Astrocyte (in vitro differentiated cells and primary cell): ENCODE measurements around the gene LPO. TPM values are rescaled to one million over a fixed set of nuclear protein-coding genes. Genes with fewer than 3 reads are reported as not detected.

Experiments used
- DNase-seq: peaks from one replicate; pipeline ENCODE4 v3.0.0-alpha.2; 2010; ENCODE audit warnings: low read depth
- FAIRE-seq: peaks from 2 replicates; lab custom pipeline; 2011; peaks lifted over from hg19 to GRCh38; lab: Jason Lieb, UNC
- H2AFZ ChIP-seq: 2 replicates; pipeline ENCODE4 v1.6.0; 2012; ENCODE audit warnings: low read depth, low read length, inconsistent platforms
- H3K27ac ChIP-seq: 2 replicates; pipeline ENCODE4 v1.5.1; 2011; ENCODE audit warnings: low read depth, low read length, inconsistent platforms
- H3K27me3 ChIP-seq: 2 replicates; pipeline ENCODE4 v1.6.0; 2011; ENCODE audit warnings: low read length, inconsistent platforms; ENCODE audit not compliant: insufficient read depth
- H3K36me3 ChIP-seq: 2 replicates; pipeline ENCODE4 v1.5.1; 2011; ENCODE audit warnings: low read length, inconsistent platforms; ENCODE audit not compliant: insufficient read depth
- H3K4me1 ChIP-seq: 2 replicates; pipeline ENCODE4 v1.5.1; 2011; ENCODE audit warnings: low read length, inconsistent platforms; ENCODE audit not compliant: insufficient read depth
- H3K4me2 ChIP-seq: 2 replicates; pipeline ENCODE4 v1.6.0; 2012; ENCODE audit warnings: low read length, inconsistent platforms
- H3K4me3 ChIP-seq: 2 replicates; pipeline ENCODE4 v1.5.1; 2011; ENCODE audit warnings: low read depth, mild to moderate bottlenecking, low read length, inconsistent platforms; ENCODE audit not compliant: insufficient read depth
- H3K79me2 ChIP-seq: 2 replicates; pipeline ENCODE4 v1.6.0; 2012; ENCODE audit warnings: mild to moderate bottlenecking, low read length, inconsistent platforms; ENCODE audit not compliant: insufficient read depth
- H3K9ac ChIP-seq: 2 replicates; pipeline ENCODE4 v1.6.0; 2012; ENCODE audit warnings: mild to moderate bottlenecking, low read length, inconsistent platforms
- H3K9me3 ChIP-seq: 2 replicates; pipeline ENCODE4 v1.5.1; 2012; ENCODE audit warnings: low read depth, mild to moderate bottlenecking, low read length, inconsistent platforms; ENCODE audit not compliant: insufficient read depth
- H4K20me1 ChIP-seq: 2 replicates; pipeline ENCODE4 v1.6.0; 2012; ENCODE audit warnings: low read length, inconsistent platforms; ENCODE audit not compliant: insufficient read depth
- H3K27ac Mint-ChIP-seq: one replicate; pipeline ENCODE4 v1.8.0; 2021; ENCODE audit warnings: mild to moderate bottlenecking, mixed read lengths; ENCODE audit not compliant: unreplicated experiment
- H3K27me3 Mint-ChIP-seq: one replicate; pipeline ENCODE4 v1.8.0; 2021; ENCODE audit warnings: low read depth, mixed read lengths; ENCODE audit not compliant: unreplicated experiment
- H3K36me3 Mint-ChIP-seq: one replicate; pipeline ENCODE4 v1.8.0; 2021; ENCODE audit warnings: low read depth, mixed read lengths; ENCODE audit not compliant: unreplicated experiment
- H3K4me1 Mint-ChIP-seq: one replicate; pipeline ENCODE4 v1.8.0; 2021; ENCODE audit warnings: low read depth, mixed read lengths; ENCODE audit not compliant: unreplicated experiment
- H3K4me3 Mint-ChIP-seq: one replicate; pipeline ENCODE4 v1.8.0; 2021; ENCODE audit warnings: mild to moderate bottlenecking, moderate library complexity, mixed read lengths; ENCODE audit not compliant: unreplicated experiment
- H3K9me3 Mint-ChIP-seq: one replicate; pipeline ENCODE4 v1.8.0; 2021; ENCODE audit warnings: mild to moderate bottlenecking, mixed read lengths; ENCODE audit not compliant: unreplicated experiment
- EZH2 ChIP-seq: IDR thresholded peaks from 2 replicates; pipeline ENCODE4 v1.6.1; 2012; ENCODE audit warnings: mild to moderate bottlenecking, low read length, inconsistent platforms; ENCODE audit not compliant: insufficient read depth
- total RNA-seq: library from RNA; stranded (reverse); gene quantifications from 2 replicates; pipeline ENCODE4 v1.2.1, GENCODE V29; 2021
- TF ChIP-seq, protein P1 (sequence below): IDR thresholded peaks from 2 replicates; pipeline ENCODE4 v1.5.1; 2011; ENCODE audit warnings: low read depth, mild to moderate bottlenecking, inconsistent platforms, low read length, moderate library complexity; ENCODE audit not compliant: insufficient read depth

Gene LPO
- total RNA-seq, 1 donor from 2014 or later = not detected

DNA sequence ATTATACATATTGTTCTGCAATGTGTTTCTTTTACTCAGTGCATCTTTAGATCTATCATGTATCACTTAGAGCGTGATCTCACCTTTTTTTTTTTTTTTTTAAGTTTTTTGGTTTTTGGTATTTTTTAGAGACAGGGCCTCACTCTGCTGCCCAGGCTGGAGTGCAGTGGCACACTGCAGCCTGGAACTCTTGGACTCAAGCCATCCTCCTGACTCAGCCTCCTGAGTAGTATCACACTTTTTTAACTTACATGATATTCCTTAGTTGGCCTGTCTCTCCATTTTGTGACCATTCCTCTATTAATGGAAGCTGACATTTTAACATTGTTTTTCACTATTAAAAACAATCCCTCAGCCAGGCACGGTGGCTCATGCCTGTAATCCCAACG lies 47.0 kb downstream of the LPO start:
- H3K27ac ChIP-seq = no peak overlapping the region
- peaks cover 6% of the 10 kb centered on the region for H3K27me3 Mint-ChIP-seq
- H3K4me1 Mint-ChIP-seq = peaks cover 9% of the 10 kb centered on the region
- H3K36me3 ChIP-seq = no peaks in the 10 kb centered on the region
- no peak for DNase-seq
- no peak overlapping the region for H3K4me3 Mint-ChIP-seq
- H3K4me2 ChIP-seq = no peak overlapping the region
- TF ChIP-seq, protein P1, sequence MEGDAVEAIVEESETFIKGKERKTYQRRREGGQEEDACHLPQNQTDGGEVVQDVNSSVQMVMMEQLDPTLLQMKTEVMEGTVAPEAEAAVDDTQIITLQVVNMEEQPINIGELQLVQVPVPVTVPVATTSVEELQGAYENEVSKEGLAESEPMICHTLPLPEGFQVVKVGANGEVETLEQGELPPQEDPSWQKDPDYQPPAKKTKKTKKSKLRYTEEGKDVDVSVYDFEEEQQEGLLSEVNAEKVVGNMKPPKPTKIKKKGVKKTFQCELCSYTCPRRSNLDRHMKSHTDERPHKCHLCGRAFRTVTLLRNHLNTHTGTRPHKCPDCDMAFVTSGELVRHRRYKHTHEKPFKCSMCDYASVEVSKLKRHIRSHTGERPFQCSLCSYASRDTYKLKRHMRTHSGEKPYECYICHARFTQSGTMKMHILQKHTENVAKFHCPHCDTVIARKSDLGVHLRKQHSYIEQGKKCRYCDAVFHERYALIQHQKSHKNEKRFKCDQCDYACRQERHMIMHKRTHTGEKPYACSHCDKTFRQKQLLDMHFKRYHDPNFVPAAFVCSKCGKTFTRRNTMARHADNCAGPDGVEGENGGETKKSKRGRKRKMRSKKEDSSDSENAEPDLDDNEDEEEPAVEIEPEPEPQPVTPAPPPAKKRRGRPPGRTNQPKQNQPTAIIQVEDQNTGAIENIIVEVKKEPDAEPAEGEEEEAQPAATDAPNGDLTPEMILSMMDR = no peak
- no peak for TF ChIP-seq EZH2
- no peaks in the 10 kb centered on the region for H4K20me1 ChIP-seq
- peak overlapping the region; percentile 35 for H3K27ac Mint-ChIP-seq
- no peak overlapping the region for H3K4me3 ChIP-seq
- peaks cover 15% of the 10 kb centered on the region for H3K27me3 ChIP-seq
- no peaks in the 10 kb centered on the region for H3K79me2 ChIP-seq
- H3K9ac ChIP-seq = no peak overlapping the region
- no peaks in the 10 kb centered on the region for H3K36me3 Mint-ChIP-seq
- FAIRE-seq = no peak
- no peak overlapping the region for H2AFZ ChIP-seq
- no peaks in the 10 kb centered on the region for H3K9me3 Mint-ChIP-seq
- H3K4me1 ChIP-seq = no peaks in the 10 kb centered on the region
- H3K9me3 ChIP-seq = no peaks in the 10 kb centered on the region

DNA sequence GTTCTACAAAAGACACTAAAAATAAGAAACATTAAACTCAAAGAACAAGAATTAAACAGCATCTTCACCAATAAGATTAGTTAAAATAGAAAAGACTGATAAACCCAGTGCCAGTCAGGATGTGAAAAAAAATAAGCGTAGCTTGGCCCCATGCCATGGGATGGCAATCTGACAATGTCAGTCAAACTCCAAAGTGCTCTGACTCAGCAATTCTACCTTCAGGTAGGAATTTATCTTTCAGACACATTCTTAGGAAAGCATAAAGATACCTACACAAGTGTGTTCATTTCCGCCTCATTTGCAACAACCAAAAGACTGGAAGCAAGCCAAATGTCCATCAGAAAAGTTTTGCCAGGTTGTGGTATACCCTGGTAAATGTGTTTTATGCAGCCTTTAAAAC lies 51.5 kb downstream of the LPO start:
- Mint-ChIP-seq H3K9me3 (peaks cover 1% of the 10 kb centered on the region), H3K36me3 (no peaks in the 10 kb centered on the region), H3K27me3 (no peaks in the 10 kb centered on the region), H3K27ac (no peak overlapping the region), H3K4me1 (peaks cover 8% of the 10 kb centered on the region), H3K4me3 (no peak overlapping the region)
- no peaks in the 10 kb centered on the region for H3K79me2 ChIP-seq
- peaks cover 13% of the 10 kb centered on the region for H3K27me3 ChIP-seq
- no peak overlapping the region for H3K27ac ChIP-seq
- no peak for DNase-seq
- FAIRE-seq = no peak
- H4K20me1 ChIP-seq = no peaks in the 10 kb centered on the region
- no peak for TF ChIP-seq EZH2
- TF ChIP-seq, protein P1 = no peak
- no peaks in the 10 kb centered on the region for H3K9me3 ChIP-seq
- no peak overlapping the region for H3K4me3 ChIP-seq
- H2AFZ ChIP-seq = no peak overlapping the region
- H3K36me3 ChIP-seq = no peaks in the 10 kb centered on the region
- H3K4me2 ChIP-seq = no peak overlapping the region
- no peak overlapping the region for H3K9ac ChIP-seq
- H3K4me1 ChIP-seq = no peaks in the 10 kb centered on the region

DNA sequence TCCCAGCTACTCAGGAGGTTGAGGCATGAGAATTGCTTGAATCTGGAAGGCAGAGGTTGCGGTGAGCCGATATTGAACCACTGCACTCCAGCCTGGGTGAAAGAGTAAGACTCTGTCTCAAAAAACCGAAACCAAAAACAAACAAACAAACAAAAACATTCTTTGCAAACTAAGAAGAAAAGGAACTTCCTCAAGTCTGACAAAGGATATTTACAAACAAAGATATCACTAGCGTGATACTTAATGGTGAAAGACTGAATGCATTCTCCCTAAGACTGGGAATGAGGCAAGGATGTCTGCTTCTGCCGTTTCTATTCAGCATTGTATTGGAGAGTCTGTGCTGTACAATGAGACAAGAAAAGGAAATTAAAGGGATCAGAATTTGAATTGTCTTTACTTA lies 52.9 kb downstream of the LPO start:
- Histone ChIP-seq H2AFZ (no peak overlapping the region), H3K36me3 (no peaks in the 10 kb centered on the region), H3K4me3 (no peak overlapping the region), H4K20me1 (no peaks in the 10 kb centered on the region), H3K9ac (no peak overlapping the region), H3K27ac (no peak overlapping the region), H3K4me2 (no peak overlapping the region), H3K9me3 (no peaks in the 10 kb centered on the region), H3K79me2 (no peaks in the 10 kb centered on the region), H3K27me3 (peaks cover 13% of the 10 kb centered on the region), H3K4me1 (no peaks in the 10 kb centered on the region)
- H3K4me3 Mint-ChIP-seq = no peak overlapping the region
- no peak for FAIRE-seq
- H3K27me3 Mint-ChIP-seq = no peaks in the 10 kb centered on the region
- no peak for DNase-seq
- no peak overlapping the region for H3K27ac Mint-ChIP-seq
- no peak for TF ChIP-seq EZH2
- TF ChIP-seq, protein P1 = no peak
- H3K9me3 Mint-ChIP-seq = peaks cover 1% of the 10 kb centered on the region
- H3K36me3 Mint-ChIP-seq = no peaks in the 10 kb centered on the region
- peaks cover 4% of the 10 kb centered on the region for H3K4me1 Mint-ChIP-seq
